ENCODE results near the gene PRKCE. TPM values are rescaled to one million over a fixed set of nuclear protein-coding genes. Genes with fewer than 3 reads are reported as not detected.

The PRKCE gene
- total and polyA plus RNA-seq, 7 experiments from 2014 or later, result 1.4 to 37.9 (median 19.5) TPM

DNA sequence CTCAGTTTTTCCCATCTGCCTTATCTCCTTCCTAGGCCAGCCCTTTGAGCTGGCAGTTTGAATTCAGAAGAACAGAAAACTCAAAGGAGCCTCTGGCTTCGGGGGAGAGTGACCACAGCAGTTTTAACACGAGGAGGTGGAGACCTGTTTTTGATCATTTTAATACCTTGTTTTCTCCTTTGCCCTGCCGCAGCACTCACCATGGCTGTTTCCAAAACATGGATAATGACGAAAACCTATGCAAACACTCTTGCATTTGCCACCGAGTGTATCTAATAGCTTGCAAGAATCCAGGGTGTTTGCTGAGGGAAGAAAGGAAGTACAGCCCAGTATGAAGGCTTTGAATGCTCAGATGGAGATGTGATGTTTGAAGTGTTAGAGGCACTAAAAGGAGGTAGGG lies 167.1 kb downstream of the PRKCE start:
- no peak for DNase-seq
- ATAC-seq, result no peak
- Mint-ChIP-seq H3K4me1 (peaks cover 0 to 26% (median 4%) of the 10 kb centered on the region in 7 donors), H3K27ac (peak overlapping the region in 1 of 9 donors; percentile 26), H3K36me3 (no peaks in the 10 kb centered on the region), H3K27me3 (no peaks in the 10 kb centered on the region), H3K4me3 (no peak overlapping the region), H3K9me3 (peaks cover 0 to 3% (median 0%) of the 10 kb centered on the region in 11 donors)
- ChIA-PET CTCF (no interaction called here), POLR2A (no interaction called here)
- intact Hi-C loops (cut with micrococcal nuclease), result no loop called here
- Histone ChIP-seq H3K4me3 (ENCODE audit: low read length) (no peak overlapping the region), H3K4me1 (ENCODE audit: control insufficient read depth in 2 of 2, insufficient read depth in 2 of 2, low read length in 2 of 2) (no peaks in the 10 kb centered on the region), H3K9me3 (ENCODE audit: control insufficient read depth in 2 of 3, low read length in 3 of 3) (no peaks in the 10 kb centered on the region), H3K27me3 (ENCODE audit: control insufficient read depth in 2 of 2, insufficient read depth in 2 of 2, low read length in 2 of 2) (no peaks in the 10 kb centered on the region), H3K27ac (ENCODE audit: low read depth, low read length) (no peak overlapping the region), H3K36me3 (ENCODE audit: control insufficient read depth in 2 of 3, insufficient read depth in 3 of 3, low read length in 3 of 3) (no peaks in the 10 kb centered on the region)

DNA sequence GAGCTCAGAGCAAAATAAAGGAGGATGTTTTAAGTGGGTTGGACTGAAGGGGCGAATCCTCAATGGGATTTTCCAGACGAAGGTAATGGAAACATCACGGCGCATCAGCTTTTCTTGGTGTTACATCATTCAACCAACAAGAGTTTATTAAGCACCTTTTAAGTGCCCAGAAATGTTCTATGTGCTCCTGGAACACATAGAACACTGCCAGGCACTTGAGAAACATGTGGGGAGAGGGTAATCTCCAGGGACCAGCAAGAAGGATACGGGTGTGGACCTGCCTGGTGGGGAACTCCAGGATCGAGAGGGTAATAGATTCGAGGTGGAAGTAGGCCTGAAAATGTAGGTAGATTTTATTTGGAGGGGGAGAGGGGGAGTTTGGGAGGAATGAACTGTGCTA lies 168.6 kb downstream of the PRKCE start:
- no peaks in the 10 kb centered on the region for H3K36me3 ChIP-seq (ENCODE audit: control insufficient read depth in 2 of 3, insufficient read depth in 3 of 3, low read length in 3 of 3)
- no peaks in the 10 kb centered on the region for H3K9me3 ChIP-seq (ENCODE audit: control insufficient read depth in 2 of 3, low read length in 3 of 3)
- Mint-ChIP-seq H3K27ac (peak overlapping the region in 1 of 9 donors; percentile 76), H3K36me3 (no peaks in the 10 kb centered on the region), H3K4me1 (peaks cover 10 to 38% (median 16%) of the 10 kb centered on the region in 7 donors), H3K4me3 (no peak overlapping the region), H3K27me3 (no peaks in the 10 kb centered on the region), H3K9me3 (peaks cover 0 to 3% (median 0%) of the 10 kb centered on the region in 11 donors)
- H3K27ac ChIP-seq (ENCODE audit: low read depth, low read length), result no peak overlapping the region
- POLR2A ChIA-PET, result no interaction called here
- DNase-seq, result no peak
- intact Hi-C loops (cut with micrococcal nuclease), result no loop called here
- no peaks in the 10 kb centered on the region for H3K4me1 ChIP-seq (ENCODE audit: control insufficient read depth in 2 of 2, insufficient read depth in 2 of 2, low read length in 2 of 2)
- ATAC-seq, result no peak
- no peak overlapping the region for H3K4me3 ChIP-seq (ENCODE audit: low read length)
- no peaks in the 10 kb centered on the region for H3K27me3 ChIP-seq (ENCODE audit: control insufficient read depth in 2 of 2, insufficient read depth in 2 of 2, low read length in 2 of 2)
- CTCF ChIA-PET, result no interaction called here

DNA sequence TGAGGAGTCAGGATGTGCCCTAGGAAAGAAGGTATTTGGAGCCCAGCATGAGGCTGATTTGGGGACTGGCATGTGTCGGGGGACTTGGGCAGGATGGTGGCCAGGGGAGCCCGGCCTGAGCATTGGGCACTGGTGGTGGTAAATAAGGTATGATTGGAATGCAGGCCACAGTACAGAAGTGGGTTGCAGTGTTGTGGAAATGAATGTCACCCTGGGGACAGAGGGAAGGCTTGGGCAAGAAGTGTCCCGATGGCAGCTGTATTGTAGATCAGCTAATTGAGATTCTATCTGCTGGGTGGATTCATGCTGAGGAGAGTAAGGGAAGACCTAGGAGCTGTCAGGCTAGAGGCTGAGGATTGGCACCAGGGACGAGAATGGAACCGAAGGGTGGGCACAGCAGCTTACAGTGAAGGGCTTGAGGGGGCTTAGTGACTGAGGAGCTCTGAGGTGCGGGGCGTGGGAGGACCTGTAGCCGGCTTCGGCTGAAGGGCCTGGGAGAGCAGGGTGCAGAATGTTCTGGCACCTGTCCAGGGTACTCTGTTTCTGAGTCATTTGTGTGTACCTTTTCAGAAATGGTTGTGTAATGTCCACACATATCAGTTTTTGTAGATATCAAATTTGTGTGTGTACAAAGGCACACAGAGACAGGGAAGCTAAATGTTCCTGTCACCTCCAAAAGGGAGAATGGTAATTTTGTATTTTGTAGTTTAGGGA lies 170.2 kb downstream of the PRKCE start:
- Mint-ChIP-seq H3K4me3 (no peak overlapping the region), H3K27me3 (no peaks in the 10 kb centered on the region), H3K9me3 (peaks cover 0 to 3% (median 0%) of the 10 kb centered on the region in 11 donors), H3K27ac (no peak overlapping the region), H3K4me1 (peaks cover 14 to 41% (median 23%) of the 10 kb centered on the region in 7 donors), H3K36me3 (no peaks in the 10 kb centered on the region)
- no peak for ATAC-seq
- intact Hi-C loops (cut with micrococcal nuclease), result no loop called here
- Histone ChIP-seq H3K4me1 (ENCODE audit: control insufficient read depth in 2 of 2, insufficient read depth in 2 of 2, low read length in 2 of 2) (no peaks in the 10 kb centered on the region), H3K9me3 (ENCODE audit: control insufficient read depth in 2 of 3, low read length in 3 of 3) (no peaks in the 10 kb centered on the region), H3K36me3 (ENCODE audit: control insufficient read depth in 2 of 3, insufficient read depth in 3 of 3, low read length in 3 of 3) (no peaks in the 10 kb centered on the region), H3K4me3 (ENCODE audit: low read length) (no peak overlapping the region), H3K27me3 (ENCODE audit: control insufficient read depth in 2 of 2, insufficient read depth in 2 of 2, low read length in 2 of 2) (no peaks in the 10 kb centered on the region), H3K27ac (ENCODE audit: low read depth, low read length) (no peak overlapping the region)
- DNase-seq, result no peak
- POLR2A ChIA-PET, result no interaction called here
- CTCF ChIA-PET, result no interaction called here

DNA sequence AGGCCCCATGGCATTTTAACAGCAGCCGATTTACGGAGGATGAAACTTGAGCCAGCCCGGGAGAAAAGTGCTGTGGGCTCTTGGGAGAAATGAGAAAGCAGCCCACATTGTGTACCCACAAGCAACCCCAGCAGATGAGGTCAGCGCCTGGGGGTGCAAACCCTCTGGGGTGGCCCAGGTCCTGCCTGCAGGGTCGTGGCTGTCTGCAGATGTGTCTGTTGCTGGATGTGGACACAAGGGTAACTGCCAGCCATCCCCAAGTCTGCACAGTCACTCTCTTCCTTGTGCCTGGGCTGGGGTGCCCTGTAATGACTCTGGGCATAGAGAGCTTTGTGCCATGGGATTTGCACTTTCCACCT lies 170.8 kb downstream of the PRKCE start:
- H3K9me3 Mint-ChIP-seq, result peaks cover 0 to 3% (median 0%) of the 10 kb centered on the region in 11 donors
- H3K36me3 Mint-ChIP-seq, result peaks cover 0 to 3% (median 0%) of the 10 kb centered on the region in 5 donors
- H3K4me1 ChIP-seq (ENCODE audit: control insufficient read depth in 2 of 2, insufficient read depth in 2 of 2, low read length in 2 of 2), result no peaks in the 10 kb centered on the region
- H3K27me3 Mint-ChIP-seq, result no peaks in the 10 kb centered on the region
- ATAC-seq (no peak), DNase-seq (no peak)
- H3K4me3 Mint-ChIP-seq, result no peak overlapping the region
- no peaks in the 10 kb centered on the region for H3K9me3 ChIP-seq (ENCODE audit: control insufficient read depth in 2 of 3, low read length in 3 of 3)
- no peak overlapping the region for H3K27ac ChIP-seq (ENCODE audit: low read depth, low read length)
- H3K36me3 ChIP-seq (ENCODE audit: control insufficient read depth in 2 of 3, insufficient read depth in 3 of 3, low read length in 3 of 3), result no peaks in the 10 kb centered on the region
- no peak overlapping the region for H3K4me3 ChIP-seq (ENCODE audit: low read length)
- ChIA-PET POLR2A (no interaction called here), CTCF (no interaction called here)
- H3K27ac Mint-ChIP-seq, result no peak overlapping the region
- no peaks in the 10 kb centered on the region for H3K27me3 ChIP-seq (ENCODE audit: control insufficient read depth in 2 of 2, insufficient read depth in 2 of 2, low read length in 2 of 2)
- intact Hi-C loops (cut with micrococcal nuclease), result no loop called here
- peaks cover 14 to 45% (median 27%) of the 10 kb centered on the region in 7 donors for H3K4me1 Mint-ChIP-seq

DNA sequence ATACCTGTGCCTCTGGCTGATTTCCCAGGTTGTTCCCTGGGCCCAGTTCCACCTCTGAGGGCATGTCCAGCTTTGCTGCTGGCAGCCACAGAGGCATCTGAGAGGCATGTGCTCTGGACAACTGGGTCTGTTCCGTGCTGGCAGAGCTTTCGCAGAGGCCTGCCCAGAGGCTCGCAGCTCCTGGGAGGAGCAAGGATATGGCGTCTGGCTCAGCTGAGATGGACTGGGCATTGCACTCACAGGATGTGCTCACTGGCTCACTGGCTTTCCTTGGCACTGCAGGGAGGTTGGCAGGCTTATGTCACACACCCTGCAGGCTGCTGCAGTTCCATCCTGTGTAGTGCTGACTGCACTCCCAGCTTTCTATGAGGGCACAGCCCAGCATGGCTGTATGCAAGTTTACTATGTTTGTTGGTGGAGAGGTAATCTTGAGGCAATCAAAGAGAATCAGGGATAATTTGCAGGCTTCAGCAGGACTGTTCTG lies 172.3 kb downstream of the PRKCE start:
- no peak for DNase-seq
- Mint-ChIP-seq H3K27ac (no peak overlapping the region), H3K36me3 (peaks cover 0 to 4% (median 0%) of the 10 kb centered on the region in 5 donors), H3K4me1 (peaks cover 14 to 46% (median 26%) of the 10 kb centered on the region in 7 donors), H3K9me3 (peaks cover 0 to 3% (median 0%) of the 10 kb centered on the region in 11 donors), H3K27me3 (no peaks in the 10 kb centered on the region), H3K4me3 (no peak overlapping the region)
- no peak overlapping the region for H3K27ac ChIP-seq (ENCODE audit: low read depth, low read length)
- no peaks in the 10 kb centered on the region for H3K9me3 ChIP-seq (ENCODE audit: control insufficient read depth in 2 of 3, low read length in 3 of 3)
- H3K36me3 ChIP-seq (ENCODE audit: control insufficient read depth in 2 of 3, insufficient read depth in 3 of 3, low read length in 3 of 3), result no peaks in the 10 kb centered on the region
- ATAC-seq, result no peak
- intact Hi-C loops (cut with micrococcal nuclease), result no loop called here
- ChIA-PET POLR2A (no interaction called here), CTCF (no interaction called here)
- no peak overlapping the region for H3K4me3 ChIP-seq (ENCODE audit: low read length)
- H3K4me1 ChIP-seq (ENCODE audit: control insufficient read depth in 2 of 2, insufficient read depth in 2 of 2, low read length in 2 of 2), result no peaks in the 10 kb centered on the region
- H3K27me3 ChIP-seq (ENCODE audit: control insufficient read depth in 2 of 2, insufficient read depth in 2 of 2, low read length in 2 of 2), result no peaks in the 10 kb centered on the region

DNA sequence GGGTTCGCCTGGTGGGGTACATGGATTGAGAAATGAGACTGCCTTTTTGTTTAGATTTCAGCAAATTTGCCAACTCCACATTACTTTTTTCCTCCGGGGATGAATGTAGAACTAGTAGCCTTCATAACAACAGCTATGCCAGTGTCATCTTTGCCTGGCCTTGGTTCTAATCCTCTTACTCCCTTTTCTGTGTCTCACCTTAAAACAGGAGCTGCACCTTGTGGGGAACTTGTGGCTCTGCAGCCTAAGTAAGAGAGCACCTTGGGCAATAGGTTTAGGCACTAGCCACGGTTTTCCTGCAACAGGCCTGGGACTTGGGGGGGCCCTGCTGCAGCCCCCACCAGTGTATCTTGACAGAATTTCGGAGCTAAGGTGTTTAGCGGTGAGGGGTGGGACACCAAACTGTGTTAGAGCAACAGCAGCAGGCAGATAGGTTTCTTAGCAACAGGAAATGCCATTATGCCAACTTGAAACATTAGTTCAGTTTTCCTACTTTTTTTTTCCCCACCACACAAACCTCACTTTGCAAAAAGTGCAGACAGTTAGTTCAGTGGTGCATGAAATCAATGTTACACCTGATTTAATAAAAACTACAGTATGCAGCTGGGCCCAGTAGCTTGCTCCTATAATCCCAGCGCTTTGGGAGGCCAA lies 173.7 kb downstream of the PRKCE start:
- ChIA-PET POLR2A (no interaction called here), CTCF (no interaction called here)
- Mint-ChIP-seq H3K27ac (peak overlapping the region in 3 of 9 donors; percentile 6 to 86 (median 78)), H3K36me3 (peaks cover 0 to 6% (median 4%) of the 10 kb centered on the region in 5 donors), H3K4me3 (peak overlapping the region in 4 of 10 donors; percentile 6 to 37 (median 19)), H3K9me3 (peaks cover 0 to 10% (median 5%) of the 10 kb centered on the region in 11 donors), H3K27me3 (no peaks in the 10 kb centered on the region), H3K4me1 (peaks cover 14 to 39% (median 24%) of the 10 kb centered on the region in 7 donors)
- Histone ChIP-seq H3K4me1 (ENCODE audit: control insufficient read depth in 2 of 2, insufficient read depth in 2 of 2, low read length in 2 of 2) (no peaks in the 10 kb centered on the region), H3K9me3 (ENCODE audit: control insufficient read depth in 2 of 3, low read length in 3 of 3) (peaks cover 0 to 2% (median 0%) of the 10 kb centered on the region in 3 experiments), H3K27ac (ENCODE audit: low read depth, low read length) (no peak overlapping the region), H3K27me3 (ENCODE audit: control insufficient read depth in 2 of 2, insufficient read depth in 2 of 2, low read length in 2 of 2) (no peaks in the 10 kb centered on the region), H3K4me3 (ENCODE audit: low read length) (no peak overlapping the region), H3K36me3 (ENCODE audit: control insufficient read depth in 2 of 3, insufficient read depth in 3 of 3, low read length in 3 of 3) (no peaks in the 10 kb centered on the region)
- intact Hi-C loops (cut with micrococcal nuclease), result no loop called here
- peak in 5 of 9 donors; percentile 14 to 45 (median 32) for DNase-seq
- no peak for ATAC-seq
